K562 (cell line): ENCODE results near the gene PAK1IP1. TPM values are rescaled to one million over a fixed set of nuclear protein-coding genes. Genes with fewer than 3 reads are reported as not detected.
A peak's percentile ranks its signal among the peaks of the same experiment; 100 is the strongest.

Experiments
- ATAC-seq: fragments of 200-7000 bp; cut with Tn5 transposase; 3 replicates; pipeline ENCODE4 v1.9.1; 2020; ENCODE audit warnings: moderate library complexity
- BruUV-seq: library from RNA; stranded (reverse); fragments of 400-500 nt; replicated peaks from 2 replicates; lab custom pipeline; 2021; lab: Mats Ljungman, UMichigan
- CTCF ChIA-PET: fragments of 300-600 bp; formaldehyde crosslinking; extraction: SDS; loops from one replicate; lab custom pipeline; 2021; ENCODE audit warnings: low intra/inter-chr PET ratio; lab: Yijun Ruan, JAX
- POLR2A ChIA-PET: fragments of 300-600, 350-650 bp; sonication (Branson Sonifier 250); formaldehyde crosslinking; extraction: SDS; loops from one replicate; lab custom pipeline; 2021; ENCODE audit warnings: antibody characterized with exemption, inconsistent platforms; lab: Yijun Ruan, JAX
- DNase-seq, 4 experiments: peaks; one replicate each; pipeline versions ENCODE4 v3.0.0 to v3.0.0-alpha.2; 2011 to 2018; ENCODE audit warnings: low spot score in 3 of 4, mixed read lengths in 3 of 4; ENCODE audit errors: extremely low read depth in 1 of 4
- FAIRE-seq: peaks from 2 replicates; lab custom pipeline; 2011; peaks lifted over from hg19 to GRCh38; lab: Jason Lieb, UNC
- H2AFZ ChIP-seq: 2 replicates; pipeline ENCODE4 v1.6.0; 2011; ENCODE audit warnings: low read depth, low read length, control low read depth, inconsistent platforms
- H3K27ac ChIP-seq: fragments of 200-600 bp; 3 replicates; pipeline ENCODE4 v1.8.0; 2011; ENCODE audit warnings: low read depth, mild to moderate bottlenecking, control low read depth, inconsistent platforms, low read length, moderate library complexity, mixed read lengths; ENCODE audit errors: extremely low read depth
- H3K27me3 ChIP-seq, 2 experiments: fragments of 300-600 bp in 1 of 2; 2 replicates in 1 of 2; 3 replicates in 1 of 2; pipeline versions ENCODE4 v1.6.0 to v1.8.0; 2011; ENCODE audit warnings: inconsistent platforms in 2 of 2, low read length in 2 of 2, mild to moderate bottlenecking in 1 of 2, mixed read lengths in 1 of 2, moderate library complexity in 1 of 2; ENCODE audit not compliant: control insufficient read depth in 2 of 2, insufficient read depth in 2 of 2
- H3K36me3 ChIP-seq: fragments of 300-600 bp; 3 replicates; pipeline ENCODE4 v1.8.0; 2011; ENCODE audit warnings: mild to moderate bottlenecking, low read length, inconsistent platforms; ENCODE audit not compliant: control insufficient read depth, insufficient read depth
- H3K4me1 ChIP-seq, 2 experiments: fragments of 200-600 bp in 1 of 2; replicated peaks in 1 of 2; 2 replicates in 1 of 2; 3 replicates in 1 of 2; pipeline versions ENCODE4 v1.5.1 to v1.8.0; 2011; ENCODE audit warnings: inconsistent platforms in 2 of 2, low read length in 2 of 2, mild to moderate bottlenecking in 1 of 2, mixed read lengths in 1 of 2, moderate library complexity in 1 of 2; ENCODE audit not compliant: control insufficient read depth in 2 of 2, insufficient read depth in 2 of 2
- H3K4me2 ChIP-seq: 2 replicates; pipeline ENCODE4 v1.6.1; 2011; ENCODE audit warnings: low read length, control low read depth, inconsistent platforms, mixed read lengths; ENCODE audit not compliant: insufficient read depth
- H3K4me3 ChIP-seq: fragments of 200-600 bp; sonication (generic), shearing (Covaris generic); 2 replicates; pipeline ENCODE4 v1.5.1; 2016; ENCODE audit warnings: control low read depth, inconsistent platforms
- H3K79me2 ChIP-seq: fragments of 200-600 bp; 3 replicates; pipeline ENCODE4 v1.8.0; 2011; ENCODE audit warnings: low read length, inconsistent platforms; ENCODE audit not compliant: control insufficient read depth, insufficient read depth
- H3K9ac ChIP-seq, 2 experiments: 2 replicates each; pipeline versions ENCODE4 v1.6.0 to v1.6.1; 2011; ENCODE audit warnings: low read depth in 2 of 2, low read length in 2 of 2, control low read depth in 1 of 2, inconsistent platforms in 1 of 2, mild to moderate bottlenecking in 1 of 2, mixed read lengths in 1 of 2; ENCODE audit not compliant: insufficient read depth in 1 of 2
- H3K9me1 ChIP-seq: one replicate; pipeline ENCODE4 v1.6.0; 2011; ENCODE audit warnings: inconsistent platforms, mild to moderate bottlenecking, low read length, moderate library complexity; ENCODE audit not compliant: control insufficient read depth, insufficient read depth
- H3K9me3 ChIP-seq: replicated peaks from 2 replicates; pipeline ENCODE4 v1.5.1; 2011; ENCODE audit warnings: low read depth, low read length, inconsistent platforms; ENCODE audit not compliant: control insufficient read depth, insufficient read depth
- H4K20me1 ChIP-seq: replicated peaks from 2 replicates; pipeline ENCODE4 v1.6.1; 2011; ENCODE audit warnings: low read length, inconsistent platforms, mixed read lengths; ENCODE audit not compliant: control insufficient read depth, insufficient read depth
- CBFA2T3 ChIP-seq: fragments of 450-650 bp; IDR thresholded peaks from 2 replicates; pipeline ENCODE4 v1.6.1; 2017
- DPF2 ChIP-seq: fragments of 450-650 bp; IDR thresholded peaks from 2 replicates; pipeline ENCODE4 v1.6.1; 2016
- ELF4 ChIP-seq: fragments of 450-650 bp; formaldehyde crosslinking; IDR thresholded peaks from 2 replicates; pipeline ENCODE4 v1.4.0; 2022; ENCODE audit warnings: missing genetic modification characterization
- FOXK1 ChIP-seq: sonication (generic); formaldehyde crosslinking; IDR thresholded peaks from 2 replicates; pipeline ENCODE4 v1.8.0; 2022; ENCODE audit warnings: missing genetic modification reagents, mild to moderate bottlenecking, borderline replicate concordance
- GATA2 ChIP-seq: sonication (generic); formaldehyde crosslinking; IDR thresholded peaks from 2 replicates; pipeline ENCODE4 v1.4.0; 2020; ENCODE audit warnings: mild to moderate bottlenecking, missing genetic modification reagents
- NCOA2 ChIP-seq, 2 experiments: fragments of 450-650 bp; IDR thresholded peaks; 2 replicates each; pipeline ENCODE4 v1.6.1; 2018; ENCODE audit warnings: mild to moderate bottlenecking in 2 of 2, moderate library complexity in 1 of 2; ENCODE audit not compliant: partially characterized antibody in 2 of 2
- NCOA6 ChIP-seq: fragments of 450-650 bp; IDR thresholded peaks from 2 replicates; pipeline ENCODE4 v1.6.1; 2017; ENCODE audit warnings: mild to moderate bottlenecking
- NFIX ChIP-seq: fragments of 250-450 bp; sonication (Bioruptor Pico); IDR thresholded peaks from 2 replicates; pipeline ENCODE4 v1.4.0; 2020; ENCODE audit warnings: low read depth, mild to moderate bottlenecking, moderate library complexity
- NFYB ChIP-seq: IDR thresholded peaks from 2 replicates; pipeline ENCODE4 v1.6.1; 2011; ENCODE audit warnings: mild to moderate bottlenecking, moderate library complexity; ENCODE audit not compliant: insufficient read length; ENCODE audit errors: extremely low read depth
- TRIM24 ChIP-seq, 2 experiments: fragments of 450-650 bp; IDR thresholded peaks; 2 replicates each; pipeline ENCODE4 v1.6.1; 2016
- ZKSCAN8 ChIP-seq: fragments of 200-800 bp; sonication (Bioruptor generic); IDR thresholded peaks from 2 replicates; pipeline ENCODE4 v1.6.1; 2016; ENCODE audit warnings: missing genetic modification characterization, missing compliant biosample characterization
- ZNF239 ChIP-seq: fragments of 250-450 bp; sonication (Bioruptor Pico); IDR thresholded peaks from 2 replicates; pipeline ENCODE4 v1.4.0; 2020; ENCODE audit warnings: mild to moderate bottlenecking
- ZNF444 ChIP-seq: fragments of 250-450 bp; sonication (Bioruptor Pico); IDR thresholded peaks from 2 replicates; pipeline ENCODE4 v1.4.0; 2020; ENCODE audit warnings: mild to moderate bottlenecking, moderate library complexity
- ZNF589 ChIP-seq: fragments of 200-800 bp; sonication (Bioruptor generic); IDR thresholded peaks from 2 replicates; pipeline ENCODE4 v1.6.1; 2016; ENCODE audit warnings: low read depth, missing genetic modification characterization, missing compliant biosample characterization
- WGBS: fragments of 100-300 bp; shearing (Covaris generic); methylation state at CpG from one replicate; pipeline ENCODE4 v1.1.6; 2016; ENCODE audit warnings: low coverage, mixed read lengths; ENCODE audit not compliant: insufficient coverage; ENCODE audit errors: missing lambda C conversion rate; 5-methylcytosine and 5-hydroxymethylcytosine counted together
- in situ Hi-C: fragments of 300-500 bp; cut with MboI; formaldehyde crosslinking; loops from 4 replicates; pipeline ENCODE4 v1.15.0; 2018; ENCODE audit warnings: inconsistent platforms, mixed read lengths
- intact Hi-C: fragments of 100-400 bp; cut with micrococcal nuclease; formaldehyde crosslinking; loops from 2 replicates; pipeline ENCODE4 v1.14.2; 2022
- polyA plus RNA-seq, 8 experiments: library from polyadenylated mRNA; depleted of rRNA in 4 of 8; stranded (reverse) in 5 of 8; unstranded in 3 of 8; fragments of >200 nt; fragmentation: Nextera tagmentation in 2 of 8; fragmentation: Illumina TruSeq in 1 of 8; extraction: Ambion mirVana in 2 of 8; extraction: Trizol in 1 of 8; gene quantifications; 2 replicates each; pipeline versions ENCODE4 v1.2.1 to v1.2.3, GENCODE V29; 2011 to 2014; ENCODE audit warnings: inconsistent platforms in 1 of 8, missing spikeins in 1 of 8
- total RNA-seq, 7 experiments: library from RNA; depleted of rRNA in 6 of 7; stranded (reverse); fragments of >200 nt in 6 of 7; fragmentation: Illumina TruSeq in 2 of 7; extraction: Trizol in 2 of 7; gene quantifications; 2 replicates each; pipeline versions ENCODE4 v1.2.1 to v1.2.3, GENCODE V29; 2011 to 2021; ENCODE audit warnings: low replicate concordance in 1 of 7
- TF ChIP-seq, protein P1 (sequence below): fragments of 250-450 bp; sonication (Bioruptor Pico); IDR thresholded peaks from 2 replicates; pipeline ENCODE4 v1.8.0; 2021; ENCODE audit warnings: borderline replicate concordance, mild to moderate bottlenecking, moderate library complexity; ENCODE audit not compliant: poor library complexity, severe bottlenecking
- TF ChIP-seq, protein P2 (sequence below): fragments of 250-450 bp; sonication (Bioruptor Pico); IDR thresholded peaks from 2 replicates; pipeline ENCODE4 v1.4.0; 2020
- TF ChIP-seq, protein P3 (sequence below): fragments of 450-650 bp; IDR thresholded peaks from one replicate; pipeline ENCODE4 v1.6.1; 2018; ENCODE audit warnings: mild to moderate bottlenecking, moderate library complexity; ENCODE audit not compliant: partially characterized antibody

PAK1IP1 gene
- total and polyA plus RNA-seq, 9 of the 15 experiments (the other 6 are each of a cell fraction or from before 2014, with no cell fraction given): 50.0 to 200 (median 87.0) TPM

DNA sequence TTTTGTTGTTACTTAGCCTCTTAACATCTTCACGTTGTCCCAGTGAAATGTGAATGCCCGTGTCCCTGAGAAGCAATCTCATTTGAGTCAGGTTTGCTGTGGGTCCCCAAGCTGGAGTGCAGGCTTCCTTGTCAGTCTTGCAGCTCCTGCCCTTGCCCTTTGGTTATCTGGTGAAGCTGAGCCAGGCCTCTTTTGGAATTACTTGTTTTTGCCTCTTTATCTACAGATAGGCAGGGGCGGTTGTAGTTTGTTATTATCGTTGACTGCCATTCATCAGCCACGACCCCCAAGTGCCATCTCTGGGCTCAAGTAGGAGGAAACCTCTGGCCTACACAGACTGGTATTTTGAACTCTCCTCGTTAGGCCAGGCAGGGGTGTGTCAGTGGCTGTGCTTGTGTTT lies 30.3 kb downstream of the PAK1IP1 start:
- ATAC-seq: peak; percentile 1; the same call in 1 of the 3 replicates
- H3K4me1 ChIP-seq: peaks cover 46 to 51% of the 10 kb centered on the region in 2 experiments
- H3K27ac ChIP-seq: peak overlapping the region; percentile 88
- H3K9me3 ChIP-seq: peaks cover 6% of the 10 kb centered on the region
- H3K36me3 ChIP-seq: peaks cover 50% of the 10 kb centered on the region
- in situ Hi-C loops (no loop called here), intact Hi-C loops (no loop called here)
- WGBS: 2% methylated on average over 6 of the region's 6 CpGs
- DNase-seq: peak in 3 of 4 experiments; percentile 21 to 88 (median 65)
- ChIA-PET CTCF (interaction anchor here (0.6 kb wide), 1 partner anchor 23 kb away, joined by 3 read pairs; the partner anchor contains the start of gene TMEM14B), POLR2A (interaction anchor here (0.5 to 4.0 kb wide), 6 partner anchors 11 to 1490 kb away, joined by 3 to 48 read pairs (median 4); no protein-coding TSS in a partner anchor)
- peak overlapping the region; percentile 79 for H3K4me2 ChIP-seq
- no peak overlapping the region for H2AFZ ChIP-seq
- BruUV-seq: no TSS peak
- peak overlapping the region; percentile 85 to 92; a peak in 3 of 4 replicates for H3K9ac ChIP-seq
- peak overlapping the region; percentile 64 for H3K4me3 ChIP-seq
- peak; percentile 94 for FAIRE-seq
- H3K9me1 ChIP-seq: no peaks in the 10 kb centered on the region
- H4K20me1 ChIP-seq: no peaks in the 10 kb centered on the region
- H3K79me2 ChIP-seq: peaks cover 49% of the 10 kb centered on the region
- no peaks in the 10 kb centered on the region for H3K27me3 ChIP-seq
- TF ChIP-seq NCOA6: no peak
- TF ChIP-seq, protein P1, sequence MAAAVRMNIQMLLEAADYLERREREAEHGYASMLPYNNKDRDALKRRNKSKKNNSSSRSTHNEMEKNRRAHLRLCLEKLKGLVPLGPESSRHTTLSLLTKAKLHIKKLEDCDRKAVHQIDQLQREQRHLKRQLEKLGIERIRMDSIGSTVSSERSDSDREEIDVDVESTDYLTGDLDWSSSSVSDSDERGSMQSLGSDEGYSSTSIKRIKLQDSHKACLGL (CRISPR knock-in tag): no peak
- TF ChIP-seq GATA2: peak; percentile 34; the same call in 1 of the 2 replicates
- TF ChIP-seq, protein P2, sequence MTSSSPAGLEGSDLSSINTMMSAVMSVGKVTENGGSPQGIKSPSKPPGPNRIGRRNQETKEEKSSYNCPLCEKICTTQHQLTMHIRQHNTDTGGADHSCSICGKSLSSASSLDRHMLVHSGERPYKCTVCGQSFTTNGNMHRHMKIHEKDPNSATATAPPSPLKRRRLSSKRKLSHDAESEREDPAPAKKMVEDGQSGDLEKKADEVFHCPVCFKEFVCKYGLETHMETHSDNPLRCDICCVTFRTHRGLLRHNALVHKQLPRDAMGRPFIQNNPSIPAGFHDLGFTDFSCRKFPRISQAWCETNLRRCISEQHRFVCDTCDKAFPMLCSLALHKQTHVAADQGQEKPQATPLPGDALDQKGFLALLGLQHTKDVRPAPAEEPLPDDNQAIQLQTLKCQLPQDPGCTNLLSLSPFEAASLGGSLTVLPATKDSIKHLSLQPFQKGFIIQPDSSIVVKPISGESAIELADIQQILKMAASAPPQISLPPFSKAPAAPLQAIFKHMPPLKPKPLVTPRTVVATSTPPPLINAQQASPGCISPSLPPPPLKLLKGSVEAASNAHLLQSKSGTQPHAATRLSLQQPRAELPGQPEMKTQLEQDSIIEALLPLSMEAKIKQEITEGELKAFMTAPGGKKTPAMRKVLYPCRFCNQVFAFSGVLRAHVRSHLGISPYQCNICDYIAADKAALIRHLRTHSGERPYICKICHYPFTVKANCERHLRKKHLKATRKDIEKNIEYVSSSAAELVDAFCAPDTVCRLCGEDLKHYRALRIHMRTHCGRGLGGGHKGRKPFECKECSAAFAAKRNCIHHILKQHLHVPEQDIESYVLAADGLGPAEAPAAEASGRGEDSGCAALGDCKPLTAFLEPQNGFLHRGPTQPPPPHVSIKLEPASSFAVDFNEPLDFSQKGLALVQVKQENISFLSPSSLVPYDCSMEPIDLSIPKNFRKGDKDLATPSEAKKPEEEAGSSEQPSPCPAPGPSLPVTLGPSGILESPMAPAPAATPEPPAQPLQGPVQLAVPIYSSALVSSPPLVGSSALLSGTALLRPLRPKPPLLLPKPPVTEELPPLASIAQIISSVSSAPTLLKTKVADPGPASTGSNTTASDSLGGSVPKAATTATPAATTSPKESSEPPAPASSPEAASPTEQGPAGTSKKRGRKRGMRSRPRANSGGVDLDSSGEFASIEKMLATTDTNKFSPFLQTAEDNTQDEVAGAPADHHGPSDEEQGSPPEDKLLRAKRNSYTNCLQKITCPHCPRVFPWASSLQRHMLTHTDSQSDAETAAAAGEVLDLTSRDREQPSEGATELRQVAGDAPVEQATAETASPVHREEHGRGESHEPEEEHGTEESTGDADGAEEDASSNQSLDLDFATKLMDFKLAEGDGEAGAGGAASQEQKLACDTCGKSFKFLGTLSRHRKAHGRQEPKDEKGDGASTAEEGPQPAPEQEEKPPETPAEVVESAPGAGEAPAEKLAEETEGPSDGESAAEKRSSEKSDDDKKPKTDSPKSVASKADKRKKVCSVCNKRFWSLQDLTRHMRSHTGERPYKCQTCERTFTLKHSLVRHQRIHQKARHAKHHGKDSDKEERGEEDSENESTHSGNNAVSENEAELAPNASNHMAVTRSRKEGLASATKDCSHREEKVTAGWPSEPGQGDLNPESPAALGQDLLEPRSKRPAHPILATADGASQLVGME: no peak
- no peak for TF ChIP-seq ZNF239 (CRISPR knock-in tag)
- no peak for TF ChIP-seq FOXK1 (CRISPR knock-in tag)
- TF ChIP-seq ZNF589 (CRISPR knock-in tag): no peak
- TF ChIP-seq ZNF444 (CRISPR knock-in tag): no peak
- TF ChIP-seq DPF2: peak; percentile 57
- peak; percentile 94 for TF ChIP-seq CBFA2T3
- TF ChIP-seq ELF4 (CRISPR knock-in tag): no peak
- TF ChIP-seq NCOA2 (IDR thresholded peaks at IDR 0.05; ENCODE audit: partially characterized antibody in 2 of 2): no peak
- TF ChIP-seq NFYB: no peak
- TF ChIP-seq, protein P3, sequence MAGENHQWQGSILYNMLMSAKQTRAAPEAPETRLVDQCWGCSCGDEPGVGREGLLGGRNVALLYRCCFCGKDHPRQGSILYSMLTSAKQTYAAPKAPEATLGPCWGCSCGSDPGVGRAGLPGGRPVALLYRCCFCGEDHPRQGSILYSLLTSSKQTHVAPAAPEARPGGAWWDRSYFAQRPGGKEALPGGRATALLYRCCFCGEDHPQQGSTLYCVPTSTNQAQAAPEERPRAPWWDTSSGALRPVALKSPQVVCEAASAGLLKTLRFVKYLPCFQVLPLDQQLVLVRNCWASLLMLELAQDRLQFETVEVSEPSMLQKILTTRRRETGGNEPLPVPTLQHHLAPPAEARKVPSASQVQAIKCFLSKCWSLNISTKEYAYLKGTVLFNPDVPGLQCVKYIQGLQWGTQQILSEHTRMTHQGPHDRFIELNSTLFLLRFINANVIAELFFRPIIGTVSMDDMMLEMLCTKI: no peak
- peak; percentile 40 to 72; a peak in 2 of 4 replicates for TF ChIP-seq TRIM24 (IDR thresholded peaks at IDR 0.05)
- no peak for TF ChIP-seq ZKSCAN8 (CRISPR knock-in tag)
- no peak for TF ChIP-seq NFIX (CRISPR knock-in tag)
